HepG2 (cell line): Measurements from ENCODE around the gene LRRC28. TPM values are rescaled to one million over a fixed set of nuclear protein-coding genes. Genes with fewer than 3 reads are reported as not detected.

Experiments used
- CEBPB ChIP-seq: IDR thresholded peaks from 2 replicates; pipeline ENCODE4 v1.6.1; 2011; ENCODE audit warnings: low read depth, low read length, improper control_type of control experiment, borderline replicate concordance
- FOXO1 ChIP-seq: sonication (generic); formaldehyde crosslinking; IDR thresholded peaks from 2 replicates; pipeline ENCODE4 v1.4.0; 2020; ENCODE audit warnings: missing genetic modification reagents
- HOXA9 ChIP-seq: sonication (generic); formaldehyde crosslinking; IDR thresholded peaks from 2 replicates; pipeline ENCODE4 v1.8.1; 2022; ENCODE audit warnings: missing genetic modification reagents, mild to moderate bottlenecking, moderate library complexity, borderline replicate concordance
- MTF2 ChIP-seq: sonication (generic); formaldehyde crosslinking; IDR thresholded peaks from 2 replicates; pipeline ENCODE4 v1.5.0; 2020; ENCODE audit warnings: missing genetic modification reagents, borderline replicate concordance
- MXD4 ChIP-seq: IDR thresholded peaks from 2 replicates; pipeline ENCODE4 v1.6.1; 2016; ENCODE audit warnings: mild to moderate bottlenecking, missing biosample characterization, missing genetic modification reagents
- NCOA2 ChIP-seq: sonication (generic); formaldehyde crosslinking; IDR thresholded peaks from 2 replicates; pipeline ENCODE4 v1.8.0; 2022; ENCODE audit warnings: inconsistent platforms
- PITX1 ChIP-seq: sonication (generic); formaldehyde crosslinking; IDR thresholded peaks from 2 replicates; pipeline ENCODE4 v1.5.1; 2020; ENCODE audit warnings: mild to moderate bottlenecking, missing genetic modification reagents
- POGZ ChIP-seq: sonication (generic); formaldehyde crosslinking; IDR thresholded peaks from 2 replicates; pipeline ENCODE4 v1.4.0; 2020; ENCODE audit warnings: mild to moderate bottlenecking, missing genetic modification reagents
- RCOR2 ChIP-seq: IDR thresholded peaks from 2 replicates; pipeline ENCODE4 v1.6.1; 2016; ENCODE audit warnings: missing biosample characterization, missing genetic modification reagents
- RELA ChIP-seq: sonication (generic); formaldehyde crosslinking; IDR thresholded peaks from 2 replicates; pipeline ENCODE4 v1.4.0; 2020; ENCODE audit warnings: missing genetic modification reagents
- XRCC5 ChIP-seq: fragments of 200-400 bp; formaldehyde crosslinking; optimal IDR thresholded peaks from 2 replicates; pipeline ENCODE3; 2017; ENCODE audit warnings: mild to moderate bottlenecking, low read length
- ZBTB7B ChIP-seq: sonication (generic); formaldehyde crosslinking; IDR thresholded peaks from 2 replicates; pipeline ENCODE4 v1.4.0; 2020; ENCODE audit warnings: missing genetic modification reagents
- ZMYM3 ChIP-seq: sonication (generic); formaldehyde crosslinking; IDR thresholded peaks from 2 replicates; pipeline ENCODE4 v1.5.1; 2020; ENCODE audit warnings: mild to moderate bottlenecking, missing genetic modification reagents
- ZMYM4 ChIP-seq: sonication (generic); formaldehyde crosslinking; IDR thresholded peaks from 2 replicates; pipeline ENCODE4 v1.8.1; 2023; ENCODE audit warnings: mild to moderate bottlenecking, missing genetic modification reagents
- ZNF251 ChIP-seq: sonication (generic); formaldehyde crosslinking; IDR thresholded peaks from 2 replicates; pipeline ENCODE4 v1.9.0; 2021; ENCODE audit warnings: mild to moderate bottlenecking, missing genetic modification reagents
- ZNF280B ChIP-seq: sonication (generic); formaldehyde crosslinking; IDR thresholded peaks from 2 replicates; pipeline ENCODE4 v1.5.0; 2020; ENCODE audit warnings: missing genetic modification reagents, mild to moderate bottlenecking, borderline replicate concordance
- ZNF343 ChIP-seq: sonication (generic); formaldehyde crosslinking; IDR thresholded peaks from 2 replicates; pipeline ENCODE4 v1.4.0; 2020; ENCODE audit warnings: mild to moderate bottlenecking, missing genetic modification reagents
- ZNF432 ChIP-seq: sonication (generic); formaldehyde crosslinking; IDR thresholded peaks from 2 replicates; pipeline ENCODE4 v1.5.0; 2020; ENCODE audit warnings: missing genetic modification reagents, mild to moderate bottlenecking, borderline replicate concordance
- ZNF558 ChIP-seq: sonication (generic); formaldehyde crosslinking; IDR thresholded peaks from 2 replicates; pipeline ENCODE4 v1.9.0; 2022; ENCODE audit warnings: mild to moderate bottlenecking, missing genetic modification reagents, borderline replicate concordance
- ZNF598 ChIP-seq: sonication (generic); formaldehyde crosslinking; IDR thresholded peaks from 2 replicates; pipeline ENCODE4 v1.5.1; 2020; ENCODE audit warnings: mild to moderate bottlenecking, missing genetic modification reagents, borderline replicate concordance
- ZNF605 ChIP-seq: sonication (generic); formaldehyde crosslinking; IDR thresholded peaks from 2 replicates; pipeline ENCODE4 v1.8.0; 2022; ENCODE audit warnings: mild to moderate bottlenecking, missing genetic modification reagents
- ZNF772 ChIP-seq: sonication (generic); formaldehyde crosslinking; IDR thresholded peaks from 2 replicates; pipeline ENCODE4 v1.5.0; 2020; ENCODE audit warnings: mild to moderate bottlenecking, missing genetic modification reagents
- polyA plus RNA-seq, 8 experiments: library from polyadenylated mRNA; depleted of rRNA in 3 of 8; stranded (reverse) in 7 of 8; unstranded in 1 of 8; fragments of >200 nt; fragmentation: Illumina TruSeq in 4 of 8; extraction: Trizol in 4 of 8; gene quantifications; 2 replicates each; pipeline versions ENCODE4 v1.2.1 to v1.2.3, GENCODE V29; 2011 to 2016; ENCODE audit warnings: low read depth in 4 of 8, missing spikeins in 1 of 8, mixed read lengths in 1 of 8; ENCODE audit not compliant: insufficient read depth in 1 of 8
- total RNA-seq, 5 experiments: library from RNA; depleted of rRNA; stranded (reverse); fragments of >200 nt; fragmentation: Illumina TruSeq; extraction: Trizol; gene quantifications; 2 replicates each; pipeline ENCODE4 v1.2.3, GENCODE V29; 2016; ENCODE audit warnings: low read depth in 1 of 5
- TF ChIP-seq, protein P1 (sequence below): sonication (generic); formaldehyde crosslinking; IDR thresholded peaks from 2 replicates; pipeline ENCODE4 v1.5.1; 2020; ENCODE audit warnings: mild to moderate bottlenecking, missing genetic modification reagents
- TF ChIP-seq, protein P2 (sequence below): sonication (generic); formaldehyde crosslinking; IDR thresholded peaks from 2 replicates; pipeline ENCODE4 v1.4.0; 2020; ENCODE audit warnings: missing genetic modification reagents, borderline replicate concordance

The LRRC28 gene
- total and polyA plus RNA-seq, 2 of the 13 experiments (the other 11 are each of a cell fraction or from before 2014, with no cell fraction given): 17.5 to 21.3 TPM

DNA sequence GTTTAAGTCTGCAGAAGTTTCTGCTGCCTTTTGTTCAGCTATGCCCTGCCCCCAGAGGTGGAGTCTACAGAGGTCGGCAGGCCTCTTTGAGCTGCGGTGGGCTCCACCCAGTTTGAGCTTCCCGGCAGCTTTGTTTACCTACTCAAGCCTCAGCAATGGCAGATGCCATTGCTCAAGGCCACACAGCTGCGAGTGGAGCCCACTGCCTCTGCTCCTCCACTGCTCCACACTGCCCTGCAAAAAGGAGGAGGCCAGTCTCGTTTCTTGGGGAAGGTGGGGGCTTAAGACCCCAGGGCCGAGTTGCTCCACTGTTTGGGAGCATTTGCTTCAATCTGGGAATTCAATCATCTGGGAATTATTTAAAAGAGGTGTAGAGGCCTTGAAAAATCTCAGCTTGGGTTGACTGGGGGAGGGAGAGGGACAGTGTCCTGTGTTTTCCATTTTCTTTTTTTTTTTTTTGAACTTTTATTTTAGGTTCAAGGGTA lies 169.9 kb downstream of the LRRC28 start (continued):
- TF ChIP-seq ZNF558 (CRISPR knock-in tag) (no peak), RCOR2 (CRISPR knock-in tag) (peak; percentile 62; the same call in 1 of the 2 replicates), POGZ (CRISPR knock-in tag) (peak; percentile 85), FOXO1 (CRISPR knock-in tag) (peak; percentile 97), MTF2 (no peak), XRCC5 (peak; percentile 37), ZNF343 (0 out of 2 replicates have a peak, but pooled peaks have one; percentile 45), NCOA2 (CRISPR knock-in tag) (peak; percentile 93), ZMYM4 (peak; percentile 87), ZMYM3 (CRISPR knock-in tag) (peak; percentile 62; the same call in 1 of the 2 replicates), ZBTB7B (peak; percentile 93), MXD4 (CRISPR knock-in tag) (peak; percentile 60; the same call in 1 of the 2 replicates), PITX1 (CRISPR knock-in tag) (peak; percentile 83), RELA (CRISPR knock-in tag) (no peak), ZNF432 (CRISPR knock-in tag) (no peak), CEBPB (peak; percentile 69), ZNF772 (CRISPR knock-in tag) (peak; percentile 75), ZNF280B (CRISPR knock-in tag) (no peak), ZNF605 (peak; percentile 76), ZNF251 (CRISPR knock-in tag) (no peak), ZNF598 (CRISPR knock-in tag) (0 out of 2 replicates have a peak, but pooled peaks have one; percentile 36), HOXA9 (CRISPR knock-in tag) (no peak)
- TF ChIP-seq, protein P1, sequence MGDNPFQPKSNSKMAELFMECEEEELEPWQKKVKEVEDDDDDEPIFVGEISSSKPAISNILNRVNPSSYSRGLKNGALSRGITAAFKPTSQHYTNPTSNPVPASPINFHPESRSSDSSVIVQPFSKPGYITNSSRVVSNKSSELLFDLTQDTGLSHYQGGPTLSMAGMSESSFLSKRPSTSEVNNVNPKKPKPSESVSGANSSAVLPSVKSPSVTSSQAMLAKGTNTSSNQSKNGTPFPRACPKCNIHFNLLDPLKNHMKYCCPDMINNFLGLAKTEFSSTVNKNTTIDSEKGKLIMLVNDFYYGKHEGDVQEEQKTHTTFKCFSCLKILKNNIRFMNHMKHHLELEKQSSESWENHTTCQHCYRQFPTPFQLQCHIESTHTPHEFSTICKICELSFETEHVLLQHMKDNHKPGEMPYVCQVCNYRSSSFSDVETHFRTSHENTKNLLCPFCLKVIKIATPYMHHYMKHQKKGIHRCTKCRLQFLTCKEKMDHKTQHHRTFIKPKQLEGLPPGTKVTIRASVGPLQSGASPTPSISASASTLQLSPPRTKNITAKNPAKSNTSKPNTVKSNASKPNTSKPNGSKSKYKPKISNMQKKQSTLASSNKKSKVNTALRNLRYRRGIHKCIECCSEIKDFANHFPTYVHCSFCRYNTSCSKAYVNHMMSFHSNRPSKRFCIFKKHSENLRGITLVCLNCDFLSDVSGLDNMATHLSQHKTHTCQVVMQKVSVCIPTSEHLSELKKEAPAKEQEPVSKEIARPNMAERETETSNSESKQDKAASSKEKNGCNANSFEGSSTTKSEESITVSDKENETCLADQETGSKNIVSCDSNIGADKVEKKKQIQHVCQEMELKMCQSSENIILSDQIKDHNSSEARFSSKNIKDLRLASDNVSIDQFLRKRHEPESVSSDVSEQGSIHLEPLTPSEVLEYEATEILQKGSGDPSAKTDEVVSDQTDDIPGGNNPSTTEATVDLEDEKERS: peak; percentile 27; the same call in 1 of the 2 replicates
- TF ChIP-seq, protein P2, sequence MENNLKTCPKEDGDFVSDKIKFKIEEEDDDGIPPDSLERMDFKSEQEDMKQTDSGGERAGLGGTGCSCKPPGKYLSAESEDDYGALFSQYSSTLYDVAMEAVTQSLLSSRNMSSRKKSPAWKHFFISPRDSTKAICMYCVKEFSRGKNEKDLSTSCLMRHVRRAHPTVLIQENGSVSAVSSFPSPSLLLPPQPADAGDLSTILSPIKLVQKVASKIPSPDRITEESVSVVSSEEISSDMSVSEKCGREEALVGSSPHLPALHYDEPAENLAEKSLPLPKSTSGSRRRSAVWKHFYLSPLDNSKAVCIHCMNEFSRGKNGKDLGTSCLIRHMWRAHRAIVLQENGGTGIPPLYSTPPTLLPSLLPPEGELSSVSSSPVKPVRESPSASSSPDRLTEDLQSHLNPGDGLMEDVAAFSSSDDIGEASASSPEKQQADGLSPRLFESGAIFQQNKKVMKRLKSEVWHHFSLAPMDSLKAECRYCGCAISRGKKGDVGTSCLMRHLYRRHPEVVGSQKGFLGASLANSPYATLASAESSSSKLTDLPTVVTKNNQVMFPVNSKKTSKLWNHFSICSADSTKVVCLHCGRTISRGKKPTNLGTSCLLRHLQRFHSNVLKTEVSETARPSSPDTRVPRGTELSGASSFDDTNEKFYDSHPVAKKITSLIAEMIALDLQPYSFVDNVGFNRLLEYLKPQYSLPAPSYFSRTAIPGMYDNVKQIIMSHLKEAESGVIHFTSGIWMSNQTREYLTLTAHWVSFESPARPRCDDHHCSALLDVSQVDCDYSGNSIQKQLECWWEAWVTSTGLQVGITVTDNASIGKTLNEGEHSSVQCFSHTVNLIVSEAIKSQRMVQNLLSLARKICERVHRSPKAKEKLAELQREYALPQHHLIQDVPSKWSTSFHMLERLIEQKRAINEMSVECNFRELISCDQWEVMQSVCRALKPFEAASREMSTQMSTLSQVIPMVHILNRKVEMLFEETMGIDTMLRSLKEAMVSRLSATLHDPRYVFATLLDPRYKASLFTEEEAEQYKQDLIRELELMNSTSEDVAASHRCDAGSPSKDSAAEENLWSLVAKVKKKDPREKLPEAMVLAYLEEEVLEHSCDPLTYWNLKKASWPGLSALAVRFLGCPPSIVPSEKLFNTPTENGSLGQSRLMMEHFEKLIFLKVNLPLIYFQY: no peak
